GM12891 (cell line): ENCODE data around the gene TMEM25.

Experiments
- PAX5 ChIP-seq: IDR thresholded peaks from 2 replicates; pipeline ENCODE4 v1.6.1; 2011; ENCODE audit warnings: low read length, moderate library complexity, mild to moderate bottlenecking; ENCODE audit not compliant: insufficient read depth, severe bottlenecking
- POLR2A ChIP-seq: IDR thresholded peaks from 2 replicates; pipeline ENCODE4 v1.6.1; 2011; ENCODE audit warnings: low read depth, low read length, control low read depth
- POLR2AphosphoS5 ChIP-seq: IDR thresholded peaks from 2 replicates; pipeline ENCODE4 v1.6.1; 2011; ENCODE audit warnings: low read depth, low read length, control low read depth
- POU2F2 ChIP-seq: IDR thresholded peaks from 2 replicates; pipeline ENCODE4 v1.6.1; 2011; ENCODE audit warnings: low read depth, mild to moderate bottlenecking, control low read depth, low read length, moderate library complexity
- TAF1 ChIP-seq: IDR thresholded peaks from 2 replicates; pipeline ENCODE4 v1.6.1; 2011; ENCODE audit warnings: low read depth, low read length, control low read depth

DNA sequence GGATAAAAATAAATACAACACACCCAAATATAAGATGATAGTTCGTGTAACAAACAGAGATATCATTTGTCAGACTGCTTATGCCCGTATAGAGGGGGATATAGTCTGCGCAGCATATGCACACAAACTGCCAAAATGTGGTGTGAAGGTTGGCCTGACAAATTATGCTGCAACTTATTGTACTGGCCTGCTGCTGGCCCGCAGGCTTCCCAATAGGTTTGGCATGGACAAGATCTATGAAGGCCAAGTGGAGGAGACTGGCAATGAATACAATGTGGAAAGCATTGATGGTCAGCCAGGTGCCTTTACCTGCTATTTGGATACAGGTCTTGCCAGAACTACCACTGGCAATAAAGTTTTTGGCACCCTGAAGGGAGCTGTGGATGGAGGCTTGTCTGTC is 29.8 kb downstream of the TMEM25 start:
- TF ChIP-seq POLR2A (no peak), POLR2AphosphoS5 (no peak), POU2F2 (no peak), TAF1 (no peak), PAX5 (no peak)
